Measurements from ENCODE around the gene DGKB.

- no peak for TF ChIP-seq POLR2A (IDR thresholded peaks at IDR 0.05)
- TF ChIP-seq, protein P1, sequence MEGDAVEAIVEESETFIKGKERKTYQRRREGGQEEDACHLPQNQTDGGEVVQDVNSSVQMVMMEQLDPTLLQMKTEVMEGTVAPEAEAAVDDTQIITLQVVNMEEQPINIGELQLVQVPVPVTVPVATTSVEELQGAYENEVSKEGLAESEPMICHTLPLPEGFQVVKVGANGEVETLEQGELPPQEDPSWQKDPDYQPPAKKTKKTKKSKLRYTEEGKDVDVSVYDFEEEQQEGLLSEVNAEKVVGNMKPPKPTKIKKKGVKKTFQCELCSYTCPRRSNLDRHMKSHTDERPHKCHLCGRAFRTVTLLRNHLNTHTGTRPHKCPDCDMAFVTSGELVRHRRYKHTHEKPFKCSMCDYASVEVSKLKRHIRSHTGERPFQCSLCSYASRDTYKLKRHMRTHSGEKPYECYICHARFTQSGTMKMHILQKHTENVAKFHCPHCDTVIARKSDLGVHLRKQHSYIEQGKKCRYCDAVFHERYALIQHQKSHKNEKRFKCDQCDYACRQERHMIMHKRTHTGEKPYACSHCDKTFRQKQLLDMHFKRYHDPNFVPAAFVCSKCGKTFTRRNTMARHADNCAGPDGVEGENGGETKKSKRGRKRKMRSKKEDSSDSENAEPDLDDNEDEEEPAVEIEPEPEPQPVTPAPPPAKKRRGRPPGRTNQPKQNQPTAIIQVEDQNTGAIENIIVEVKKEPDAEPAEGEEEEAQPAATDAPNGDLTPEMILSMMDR (IDR thresholded peaks at IDR 0.05) = no peak
Measured at GRCh38 chr7:14480281-14480680, 422.3 kb downstream of the DGKB start.

Data from adrenal gland (tissue), 5 donors.